Osteocyte (in vitro differentiated cells): ENCODE results near the gene BLID. TPM values are rescaled to one million over a fixed set of nuclear protein-coding genes. Genes with fewer than 3 reads are reported as not detected.

ENCODE experiments used
- DNase-seq: peaks from one replicate; pipeline ENCODE4 v3.0.0; 2021; ENCODE audit warnings: mixed read lengths; ENCODE audit not compliant: unreplicated experiment; ENCODE audit errors: extremely low spot score
- H3K27ac Mint-ChIP-seq: one replicate; pipeline ENCODE4 v1.8.0; 2021; ENCODE audit warnings: mild to moderate bottlenecking, mixed read lengths; ENCODE audit not compliant: unreplicated experiment
- H3K27me3 Mint-ChIP-seq: one replicate; pipeline ENCODE4 v1.8.0; 2021; ENCODE audit warnings: mixed read lengths; ENCODE audit not compliant: unreplicated experiment
- H3K36me3 Mint-ChIP-seq: one replicate; pipeline ENCODE4 v1.8.0; 2021; ENCODE audit warnings: mixed read lengths; ENCODE audit not compliant: unreplicated experiment
- H3K4me1 Mint-ChIP-seq: one replicate; pipeline ENCODE4 v1.8.0; 2021; ENCODE audit warnings: mixed read lengths; ENCODE audit not compliant: unreplicated experiment
- H3K4me3 Mint-ChIP-seq: one replicate; pipeline ENCODE4 v1.8.0; 2021; ENCODE audit warnings: mild to moderate bottlenecking, moderate library complexity, mixed read lengths; ENCODE audit not compliant: unreplicated experiment
- H3K9me3 Mint-ChIP-seq: one replicate; pipeline ENCODE4 v1.8.0; 2021; ENCODE audit warnings: mixed read lengths; ENCODE audit not compliant: unreplicated experiment
- total RNA-seq: library from RNA; stranded (reverse); gene quantifications from 2 replicates; pipeline ENCODE4 v1.2.1, GENCODE V29; 2021
- TF ChIP-seq, protein P1 (sequence below): fragments of 200-600 bp; sonication (generic); IDR thresholded peaks from 2 replicates; pipeline ENCODE4 v1.5.0; 2021; ENCODE audit warnings: antibody characterized with exemption, mild to moderate bottlenecking, moderate library complexity

The BLID gene
- total RNA-seq, 1 donor from 2014 or later, result 1.4 TPM

DNA sequence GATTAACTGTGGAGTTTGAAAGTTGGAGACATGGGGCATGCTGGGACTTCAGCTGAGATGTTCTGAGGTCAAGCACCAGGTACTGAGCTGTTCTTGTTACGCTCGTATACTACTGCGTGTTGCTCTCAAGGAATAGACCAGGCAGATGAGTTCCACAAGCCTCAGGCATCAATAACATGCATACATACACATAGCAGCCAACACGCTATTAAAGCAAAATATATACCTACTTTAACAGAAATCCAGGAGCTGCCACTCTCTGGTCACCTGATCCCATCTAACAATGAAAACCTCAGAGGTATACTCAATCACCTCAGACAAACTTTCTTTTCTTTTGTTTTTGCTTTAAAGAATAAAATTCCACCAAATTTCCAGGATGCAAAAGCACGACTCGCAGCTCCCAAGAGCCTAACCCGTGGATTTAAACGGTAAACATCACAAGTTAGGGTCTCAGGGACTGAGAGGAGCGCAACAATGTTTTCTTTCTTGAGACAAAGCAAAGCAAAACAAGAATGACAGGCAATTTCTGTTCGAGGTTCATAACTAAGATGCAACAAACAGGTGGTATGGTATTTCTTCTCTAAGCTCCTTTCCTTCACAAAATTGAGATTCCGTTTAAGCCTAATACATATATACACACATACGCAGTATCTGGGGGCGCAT lies 16.5 kb downstream of the BLID start:
- no peaks in the 10 kb centered on the region for H3K9me3 Mint-ChIP-seq
- H3K27me3 Mint-ChIP-seq, result no peaks in the 10 kb centered on the region
- DNase-seq, result no peak
- TF ChIP-seq, protein P1, sequence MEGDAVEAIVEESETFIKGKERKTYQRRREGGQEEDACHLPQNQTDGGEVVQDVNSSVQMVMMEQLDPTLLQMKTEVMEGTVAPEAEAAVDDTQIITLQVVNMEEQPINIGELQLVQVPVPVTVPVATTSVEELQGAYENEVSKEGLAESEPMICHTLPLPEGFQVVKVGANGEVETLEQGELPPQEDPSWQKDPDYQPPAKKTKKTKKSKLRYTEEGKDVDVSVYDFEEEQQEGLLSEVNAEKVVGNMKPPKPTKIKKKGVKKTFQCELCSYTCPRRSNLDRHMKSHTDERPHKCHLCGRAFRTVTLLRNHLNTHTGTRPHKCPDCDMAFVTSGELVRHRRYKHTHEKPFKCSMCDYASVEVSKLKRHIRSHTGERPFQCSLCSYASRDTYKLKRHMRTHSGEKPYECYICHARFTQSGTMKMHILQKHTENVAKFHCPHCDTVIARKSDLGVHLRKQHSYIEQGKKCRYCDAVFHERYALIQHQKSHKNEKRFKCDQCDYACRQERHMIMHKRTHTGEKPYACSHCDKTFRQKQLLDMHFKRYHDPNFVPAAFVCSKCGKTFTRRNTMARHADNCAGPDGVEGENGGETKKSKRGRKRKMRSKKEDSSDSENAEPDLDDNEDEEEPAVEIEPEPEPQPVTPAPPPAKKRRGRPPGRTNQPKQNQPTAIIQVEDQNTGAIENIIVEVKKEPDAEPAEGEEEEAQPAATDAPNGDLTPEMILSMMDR, result no peak
- H3K27ac Mint-ChIP-seq, result no peak overlapping the region
- H3K4me1 Mint-ChIP-seq, result peaks cover 28% of the 10 kb centered on the region
- H3K36me3 Mint-ChIP-seq, result peaks cover 19% of the 10 kb centered on the region
- no peak overlapping the region for H3K4me3 Mint-ChIP-seq

DNA sequence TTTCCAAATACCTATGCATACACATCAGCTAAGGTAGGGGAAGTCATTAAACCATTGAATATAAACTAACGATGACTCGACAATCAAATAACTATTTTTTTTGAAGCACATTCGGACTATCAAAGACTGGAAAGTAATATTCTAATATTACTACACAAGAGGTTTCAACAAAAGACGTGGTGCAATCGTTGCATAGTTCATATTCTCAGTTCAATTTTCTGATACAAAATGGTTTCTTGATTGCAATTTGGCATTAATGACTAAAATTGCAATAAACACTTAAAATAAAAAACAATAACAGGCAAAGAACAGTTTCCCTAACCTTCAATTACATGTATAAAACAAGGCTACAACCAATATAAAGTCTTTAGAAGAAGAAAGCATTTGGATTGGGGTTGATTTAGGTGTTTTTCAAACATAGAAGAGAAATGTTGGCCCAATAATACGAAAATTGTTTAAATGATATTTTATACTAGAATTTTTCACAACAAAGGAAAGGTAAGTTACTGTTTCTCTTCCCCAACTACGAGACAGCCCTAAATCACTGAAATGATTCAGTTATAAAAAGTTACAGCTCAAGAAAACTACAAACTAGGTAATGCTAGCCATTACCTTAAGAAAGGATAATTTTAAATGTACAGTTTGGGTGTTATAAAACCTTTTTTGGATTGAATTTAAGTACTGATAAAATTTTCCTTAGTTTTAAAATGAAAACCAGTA lies 17.6 kb downstream of the BLID start:
- DNase-seq, result no peak
- H3K36me3 Mint-ChIP-seq, result peaks cover 23% of the 10 kb centered on the region
- no peaks in the 10 kb centered on the region for H3K9me3 Mint-ChIP-seq
- H3K4me3 Mint-ChIP-seq, result no peak overlapping the region
- TF ChIP-seq, protein P1, result no peak
- H3K4me1 Mint-ChIP-seq, result peaks cover 36% of the 10 kb centered on the region
- H3K27me3 Mint-ChIP-seq, result no peaks in the 10 kb centered on the region
- H3K27ac Mint-ChIP-seq, result no peak overlapping the region

DNA sequence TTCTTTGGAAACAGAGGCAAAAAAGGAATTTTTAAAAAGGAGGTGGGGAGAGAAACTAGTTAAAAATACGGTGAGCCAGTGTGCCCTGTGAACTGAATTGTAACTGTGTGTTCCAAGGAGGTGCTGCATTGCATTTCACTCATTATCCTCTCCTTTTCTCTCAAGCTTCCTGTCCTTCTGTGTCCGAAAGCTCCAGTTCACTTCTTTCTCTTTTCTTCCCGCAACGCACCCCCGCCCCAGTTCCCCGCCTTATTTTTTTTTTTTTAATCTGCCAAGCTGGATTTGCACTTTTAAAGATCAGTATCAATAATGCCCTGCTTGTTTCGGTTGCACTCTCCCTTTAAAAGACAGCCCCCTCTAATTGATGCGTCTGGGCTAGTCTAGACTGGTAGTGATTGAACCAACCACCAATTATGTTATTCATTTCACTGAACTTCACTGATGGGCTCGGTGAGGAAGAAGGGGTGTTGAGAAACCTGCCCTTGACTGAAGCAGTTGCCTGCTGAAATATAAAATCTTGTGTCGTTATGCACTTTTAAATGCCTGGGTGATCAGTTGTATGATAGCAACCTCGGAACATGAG lies 18.5 kb downstream of the BLID start:
- Mint-ChIP-seq H3K27me3 (no peaks in the 10 kb centered on the region), H3K4me3 (no peak overlapping the region), H3K9me3 (no peaks in the 10 kb centered on the region), H3K36me3 (peaks cover 32% of the 10 kb centered on the region), H3K4me1 (peaks cover 45% of the 10 kb centered on the region), H3K27ac (no peak overlapping the region)
- TF ChIP-seq, protein P1, result no peak
- DNase-seq, result no peak

DNA sequence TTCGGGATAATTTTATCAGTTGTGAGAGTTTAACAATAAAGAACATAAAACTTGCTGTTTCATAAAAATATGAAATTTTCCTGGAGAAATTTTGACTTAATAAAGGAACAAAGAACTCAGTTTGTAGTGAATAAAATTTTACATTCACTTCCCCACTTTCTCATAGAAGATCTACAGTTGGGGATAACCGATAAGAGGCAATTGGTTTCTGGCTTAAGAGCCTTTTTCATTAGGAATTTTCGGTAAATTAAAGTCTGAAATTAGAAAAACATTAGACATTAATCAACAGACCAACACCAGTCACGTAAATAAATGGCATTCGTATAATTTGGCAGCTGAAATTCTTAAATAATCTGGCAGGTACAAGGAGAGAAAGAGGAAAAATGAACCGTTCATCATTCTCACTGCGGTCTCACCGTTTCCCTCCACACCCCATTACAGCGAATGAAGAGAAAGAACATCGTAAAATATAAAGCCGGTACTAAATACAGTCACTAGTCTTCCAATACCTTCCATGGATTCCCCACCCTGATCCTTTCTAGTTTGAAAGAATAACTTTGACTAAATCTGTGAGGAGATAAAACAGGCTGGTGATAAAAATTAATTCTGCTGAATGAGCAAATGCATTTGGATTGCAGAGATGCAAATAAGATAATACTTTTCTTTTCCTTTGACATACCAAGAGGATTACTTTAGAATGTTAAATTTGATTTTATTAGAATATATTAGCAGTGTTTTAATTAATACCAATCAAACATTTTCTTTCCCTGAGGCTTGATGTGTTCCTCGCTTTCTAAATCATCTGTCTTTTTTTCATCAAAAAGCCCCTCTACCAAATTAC lies 19.5 kb downstream of the BLID start:
- Mint-ChIP-seq H3K36me3 (peaks cover 41% of the 10 kb centered on the region), H3K9me3 (peaks cover 4% of the 10 kb centered on the region), H3K4me3 (no peak overlapping the region), H3K27ac (no peak overlapping the region), H3K27me3 (no peaks in the 10 kb centered on the region), H3K4me1 (peaks cover 54% of the 10 kb centered on the region)
- DNase-seq, result no peak
- TF ChIP-seq, protein P1, result no peak
